ENCODE data around the gene YWHAQ. TPM values are rescaled to one million over a fixed set of nuclear protein-coding genes. Genes with fewer than 3 reads are reported as not detected.

YWHAQ gene
- total RNA-seq, 1 donor from 2014 or later, result 408 TPM

DNA sequence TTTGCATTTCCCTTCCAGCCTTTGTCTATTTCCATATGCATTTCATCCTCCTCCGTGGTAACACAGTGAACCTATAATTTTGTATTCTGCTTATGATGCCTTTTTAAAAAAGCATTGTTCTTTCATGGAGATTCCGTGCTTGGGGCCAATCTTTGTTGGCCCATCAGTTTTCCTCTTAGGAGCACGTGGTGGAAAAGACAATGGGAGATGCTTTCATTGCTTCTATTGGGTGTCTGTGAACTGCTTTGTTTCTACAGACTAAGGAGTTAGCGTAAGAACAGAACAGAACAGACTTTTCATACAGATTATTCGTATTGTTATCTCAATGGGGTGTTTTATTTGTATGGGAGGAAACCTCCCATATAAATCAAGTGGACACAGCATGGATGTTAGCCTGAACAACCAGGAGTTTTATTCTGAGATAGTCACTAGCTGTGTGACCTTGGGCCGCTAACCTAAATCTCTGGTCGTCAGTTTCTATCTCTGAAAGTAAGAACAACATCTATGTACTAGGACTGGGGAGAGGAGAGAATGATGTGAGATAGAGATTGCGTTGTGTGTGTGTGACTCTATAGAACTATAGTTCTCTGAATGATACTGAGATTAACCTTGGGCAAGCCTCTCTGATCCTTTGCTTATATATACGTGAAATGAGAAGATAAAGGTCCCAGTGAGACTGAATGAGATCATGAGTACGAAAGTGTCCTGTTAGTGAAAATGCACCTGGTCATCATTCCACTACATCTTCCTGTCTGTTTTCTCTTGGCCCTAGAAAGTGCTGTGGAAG, 22.9 kb upstream of the YWHAQ start:
- TF ChIP-seq EZH2 (IDR thresholded peaks at IDR 0.05; ENCODE audit: insufficient read depth, low read length), result no peak
- TF ChIP-seq, protein P1, sequence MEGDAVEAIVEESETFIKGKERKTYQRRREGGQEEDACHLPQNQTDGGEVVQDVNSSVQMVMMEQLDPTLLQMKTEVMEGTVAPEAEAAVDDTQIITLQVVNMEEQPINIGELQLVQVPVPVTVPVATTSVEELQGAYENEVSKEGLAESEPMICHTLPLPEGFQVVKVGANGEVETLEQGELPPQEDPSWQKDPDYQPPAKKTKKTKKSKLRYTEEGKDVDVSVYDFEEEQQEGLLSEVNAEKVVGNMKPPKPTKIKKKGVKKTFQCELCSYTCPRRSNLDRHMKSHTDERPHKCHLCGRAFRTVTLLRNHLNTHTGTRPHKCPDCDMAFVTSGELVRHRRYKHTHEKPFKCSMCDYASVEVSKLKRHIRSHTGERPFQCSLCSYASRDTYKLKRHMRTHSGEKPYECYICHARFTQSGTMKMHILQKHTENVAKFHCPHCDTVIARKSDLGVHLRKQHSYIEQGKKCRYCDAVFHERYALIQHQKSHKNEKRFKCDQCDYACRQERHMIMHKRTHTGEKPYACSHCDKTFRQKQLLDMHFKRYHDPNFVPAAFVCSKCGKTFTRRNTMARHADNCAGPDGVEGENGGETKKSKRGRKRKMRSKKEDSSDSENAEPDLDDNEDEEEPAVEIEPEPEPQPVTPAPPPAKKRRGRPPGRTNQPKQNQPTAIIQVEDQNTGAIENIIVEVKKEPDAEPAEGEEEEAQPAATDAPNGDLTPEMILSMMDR (IDR thresholded peaks at IDR 0.05; ENCODE audit: insufficient read depth, low read depth, low read length), result no peak
- Histone ChIP-seq H3K9me3 (ENCODE audit: insufficient read depth, low read depth, low read length) (no peaks in the 10 kb centered on the region), H3K4me1 (ENCODE audit: insufficient read depth, low read length) (peaks cover 33% of the 10 kb centered on the region), H3K4me2 (ENCODE audit: low read length) (no peak overlapping the region), H3K36me3 (ENCODE audit: insufficient read depth, low read length) (no peaks in the 10 kb centered on the region), H3K79me2 (ENCODE audit: insufficient read depth, low read length) (no peaks in the 10 kb centered on the region), H3K4me3 (ENCODE audit: insufficient read depth, low read depth, low read length) (no peak overlapping the region), H3K9ac (ENCODE audit: low read length) (no peak overlapping the region), H3K27ac (ENCODE audit: low read depth, low read length) (no peak overlapping the region), H4K20me1 (ENCODE audit: insufficient read depth, low read length) (no peaks in the 10 kb centered on the region), H2AFZ (ENCODE audit: low read depth, low read length) (no peak overlapping the region), H3K27me3 (ENCODE audit: insufficient read depth, low read length) (no peaks in the 10 kb centered on the region)
- H3K36me3 Mint-ChIP-seq (ENCODE audit: low read depth, unreplicated experiment), result peaks cover 2% of the 10 kb centered on the region
- DNase-seq (ENCODE audit: low read depth), result no peak
- peaks cover 42% of the 10 kb centered on the region for H3K4me1 Mint-ChIP-seq (ENCODE audit: low read depth, unreplicated experiment)
- no peaks in the 10 kb centered on the region for H3K27me3 Mint-ChIP-seq (ENCODE audit: low read depth, unreplicated experiment)
- no peaks in the 10 kb centered on the region for H3K9me3 Mint-ChIP-seq (ENCODE audit: unreplicated experiment)
- H3K4me3 Mint-ChIP-seq (ENCODE audit: unreplicated experiment), result no peak overlapping the region
- no peak overlapping the region for H3K27ac Mint-ChIP-seq (ENCODE audit: unreplicated experiment)
- FAIRE-seq, result no peak

DNA sequence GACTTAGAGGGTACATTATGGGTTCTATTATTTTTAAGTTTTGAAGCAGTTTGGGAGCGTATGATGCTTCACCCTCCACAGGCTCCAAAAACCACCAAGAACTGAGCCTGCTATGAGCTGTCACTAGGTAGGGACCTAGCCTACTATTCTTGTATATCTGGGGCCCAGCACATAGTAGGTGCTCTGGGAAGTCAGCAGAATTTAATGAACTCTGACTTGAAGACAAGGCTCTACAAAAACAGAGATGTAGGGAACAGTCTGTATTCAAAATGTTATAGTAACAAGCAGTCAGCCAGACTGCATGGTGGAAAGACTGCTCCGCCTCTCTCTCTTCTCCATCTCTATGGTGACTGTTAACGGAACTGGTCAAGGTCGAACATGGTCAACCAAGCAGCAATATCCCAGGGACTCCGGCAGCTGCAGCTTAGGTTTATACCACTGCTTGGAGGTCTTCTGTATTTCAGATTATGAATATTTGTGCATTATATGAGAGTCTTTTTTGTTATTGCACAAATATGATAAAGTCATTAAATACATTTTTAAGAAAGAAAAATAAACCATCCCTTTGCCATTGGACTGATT, 22.2 kb upstream of the YWHAQ start:
- H3K36me3 Mint-ChIP-seq (ENCODE audit: low read depth, unreplicated experiment), result no peaks in the 10 kb centered on the region
- no peak overlapping the region for H3K27ac ChIP-seq (ENCODE audit: low read depth, low read length)

More for the DNA sequence above, 22.2 kb upstream of the YWHAQ start:
- Histone ChIP-seq H3K4me3 (ENCODE audit: insufficient read depth, low read depth, low read length) (no peak overlapping the region), H3K9ac (ENCODE audit: low read length) (no peak overlapping the region), H3K4me1 (ENCODE audit: insufficient read depth, low read length) (peaks cover 29% of the 10 kb centered on the region), H2AFZ (ENCODE audit: low read depth, low read length) (no peak overlapping the region), H3K36me3 (ENCODE audit: insufficient read depth, low read length) (no peaks in the 10 kb centered on the region), H3K27me3 (ENCODE audit: insufficient read depth, low read length) (no peaks in the 10 kb centered on the region), H4K20me1 (ENCODE audit: insufficient read depth, low read length) (no peaks in the 10 kb centered on the region), H3K4me2 (ENCODE audit: low read length) (no peak overlapping the region), H3K79me2 (ENCODE audit: insufficient read depth, low read length) (no peaks in the 10 kb centered on the region), H3K9me3 (ENCODE audit: insufficient read depth, low read depth, low read length) (no peaks in the 10 kb centered on the region)
- DNase-seq (ENCODE audit: low read depth), result no peak
- peaks cover 3% of the 10 kb centered on the region for H3K27me3 Mint-ChIP-seq (ENCODE audit: low read depth, unreplicated experiment)
- TF ChIP-seq, protein P1 (IDR thresholded peaks at IDR 0.05; ENCODE audit: insufficient read depth, low read depth, low read length), result no peak
- no peak for TF ChIP-seq EZH2 (IDR thresholded peaks at IDR 0.05; ENCODE audit: insufficient read depth, low read length)
- no peak overlapping the region for H3K4me3 Mint-ChIP-seq (ENCODE audit: unreplicated experiment)
- no peak for FAIRE-seq
- H3K4me1 Mint-ChIP-seq (ENCODE audit: low read depth, unreplicated experiment), result peaks cover 38% of the 10 kb centered on the region
- H3K9me3 Mint-ChIP-seq (ENCODE audit: unreplicated experiment), result no peaks in the 10 kb centered on the region
- H3K27ac Mint-ChIP-seq (ENCODE audit: unreplicated experiment), result no peak overlapping the region

Data from astrocyte (in vitro differentiated cells and primary cell).